DMS153 (cell line): ENCODE data around the gene OR11H7.
"Not testable (repeated sequence)": the region's sequence is repeated elsewhere in the genome, so short reads cannot be mapped to it uniquely, and the experiment has no call there.

Experiments
- DNase-seq: peaks from one replicate; lab custom pipeline; 2025; lab: John Stamatoyannopoulos, UW

The OR11H7 gene

DNA sequence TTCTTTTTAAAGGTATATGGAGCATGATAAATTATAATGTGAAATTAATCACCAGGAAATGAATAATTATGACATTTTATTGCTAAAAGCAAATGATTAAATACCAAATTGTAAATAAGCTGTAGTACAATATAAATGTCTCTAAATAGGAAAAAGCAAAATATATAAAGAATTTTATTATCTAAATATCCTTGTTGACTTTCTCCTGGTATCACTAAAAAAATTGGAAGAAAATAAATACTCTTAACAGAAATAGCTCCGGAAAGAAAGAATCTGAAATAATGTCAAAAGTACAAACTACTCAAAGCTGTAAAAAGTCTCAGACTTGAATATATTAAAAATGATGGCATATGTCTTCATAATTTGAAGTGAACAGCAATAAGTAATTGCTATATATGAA, at the start of gene OR11H7:
Gene OR11H7 (plus strand): TSS at position 301 of the 400 bp plus-strand sequence.
- DNase-seq, result no peak

DNA sequence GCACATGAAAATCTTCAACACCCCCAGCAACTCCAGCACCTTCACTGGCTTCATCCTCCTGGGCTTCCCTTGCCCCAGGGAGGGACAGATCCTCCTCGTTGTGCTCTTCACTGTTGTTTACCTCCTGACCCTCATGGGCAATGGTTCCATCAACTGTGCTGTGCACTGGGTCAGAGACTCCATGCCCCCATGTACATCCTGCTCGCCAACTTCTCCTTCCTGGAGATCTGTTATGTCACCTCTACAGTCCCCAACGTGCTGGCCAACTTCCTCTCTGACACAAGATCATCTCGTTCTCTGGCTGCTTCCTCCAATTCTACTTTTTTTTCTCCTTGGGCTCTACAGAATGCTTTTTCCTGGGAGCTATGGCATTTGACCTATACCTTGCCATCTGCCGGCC, 49.6 kb upstream of the OR11H7 start:
- DNase-seq, result no peak

DNA sequence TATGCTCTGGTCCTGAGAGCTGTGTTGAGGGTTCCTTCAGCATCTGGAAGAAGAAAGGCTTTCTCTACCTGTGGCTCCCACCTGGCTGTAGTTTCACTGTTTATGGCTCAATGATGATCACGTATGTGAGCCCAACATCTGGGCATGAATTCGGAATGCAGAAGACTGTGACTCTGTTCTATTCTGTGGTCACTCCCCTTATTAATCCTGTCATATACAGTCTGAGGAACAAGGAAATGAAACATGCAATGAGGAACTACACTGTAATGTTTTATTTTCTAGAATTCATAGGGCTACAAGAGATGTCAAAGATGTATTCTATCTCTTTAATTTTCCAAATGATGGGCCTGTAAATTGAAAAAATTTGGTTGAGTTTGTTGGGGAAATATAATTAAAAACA, 48.9 kb upstream of the OR11H7 start:
- DNase-seq, result no peak

DNA sequence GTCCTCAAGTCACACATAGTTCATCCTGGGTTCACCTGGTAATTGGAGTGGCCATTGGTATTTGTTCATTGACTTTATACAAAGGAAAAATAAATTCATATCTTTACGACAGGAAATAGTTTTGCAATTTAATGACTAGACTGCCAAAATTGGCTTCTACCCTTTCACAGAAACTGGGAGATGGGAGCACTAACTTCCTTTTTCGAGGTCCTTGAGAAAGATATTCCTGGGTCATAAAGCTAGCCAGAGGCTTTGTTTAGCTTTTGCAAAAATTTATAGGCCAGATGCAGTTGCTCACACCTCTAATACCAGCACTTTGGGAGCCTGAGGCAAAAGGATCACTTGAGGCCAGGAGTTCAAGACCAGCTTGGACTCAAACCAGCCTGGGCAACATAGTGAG, 48.3 kb upstream of the OR11H7 start:
- no peak for DNase-seq

DNA sequence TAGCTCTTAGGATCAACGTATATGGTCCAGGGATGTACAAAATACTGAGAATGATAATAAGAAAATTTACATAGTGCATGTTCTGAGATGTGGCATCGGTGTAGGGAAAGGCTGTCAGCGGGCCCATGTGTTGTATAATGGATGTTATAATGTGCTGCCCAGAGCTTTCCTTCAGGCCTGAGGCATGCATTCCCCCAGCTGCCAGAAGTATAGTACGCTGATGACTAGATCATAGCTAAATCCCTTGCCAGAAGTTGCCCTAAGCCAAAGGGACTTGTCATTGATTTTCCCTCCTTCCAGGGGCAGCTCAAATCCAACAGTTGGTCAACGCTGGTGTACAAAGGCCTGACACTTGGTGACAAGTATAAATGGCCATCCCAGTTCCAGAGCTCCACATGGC, 44.6 kb upstream of the OR11H7 start:
- DNase-seq, result no peak

DNA sequence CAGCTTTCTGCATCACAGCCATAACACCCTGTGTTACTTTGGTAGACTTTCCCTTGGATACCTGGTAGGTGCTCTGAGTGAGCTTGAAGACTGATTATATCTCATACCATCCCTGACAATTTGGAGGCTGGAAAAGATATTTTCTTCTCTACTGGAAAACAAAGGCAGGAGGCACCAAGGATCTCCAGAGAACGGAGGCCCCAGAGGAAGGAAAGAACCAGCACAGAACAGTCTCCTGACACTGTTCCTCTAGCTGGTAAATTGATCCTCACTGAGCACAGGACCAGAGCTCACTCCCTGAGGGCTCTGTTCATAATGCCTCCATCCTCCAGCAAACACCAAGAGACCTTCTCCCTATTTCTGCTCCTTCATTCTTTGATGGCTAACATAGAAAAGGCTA, 38.2 kb upstream of the OR11H7 start, which contains the start of gene OR11G2:
Gene OR11G2 (plus strand): TSS at position 301 of the 400 bp plus-strand sequence. CDS start 6,542 bp downstream, outside the sequence.
- no peak for DNase-seq

DNA sequence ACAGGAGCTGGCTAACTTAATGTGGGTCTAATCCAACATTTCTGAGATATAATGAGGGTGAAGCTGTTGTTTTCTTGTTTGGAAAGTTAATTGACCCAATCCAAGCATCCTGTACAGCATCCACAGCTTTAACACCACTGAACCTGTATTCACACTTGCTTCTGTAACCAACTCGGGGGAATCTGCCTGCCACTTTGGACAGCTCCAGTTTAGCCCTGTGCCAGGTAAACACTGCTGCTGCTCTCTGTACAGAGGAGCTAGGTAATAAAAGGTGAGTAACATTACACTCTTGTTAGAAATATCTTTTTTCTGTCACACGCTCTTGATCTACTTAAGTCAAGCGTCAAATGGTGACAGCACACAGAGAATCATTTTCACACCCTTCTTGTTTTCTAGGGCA, 37.4 kb upstream of the OR11H7 start:
- DNase-seq, result no peak

DNA sequence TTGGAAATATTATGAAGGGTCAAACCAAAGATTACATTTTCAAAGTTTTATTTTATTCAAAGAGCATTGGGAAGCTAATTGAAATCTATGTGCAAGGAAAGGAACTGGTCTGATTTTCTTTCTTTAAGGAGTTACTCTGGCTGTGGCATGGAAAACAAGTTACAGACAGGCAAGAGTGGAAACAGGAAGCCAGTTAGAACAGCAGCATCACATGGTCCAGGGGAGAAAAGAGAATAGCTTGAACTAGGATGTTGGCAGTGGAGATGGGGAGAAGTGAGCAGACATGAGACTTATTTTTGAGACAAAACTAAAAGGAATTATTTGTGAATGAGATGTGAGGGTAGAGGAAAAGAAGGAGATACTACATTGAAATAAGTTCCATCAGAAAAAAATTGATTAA, 34.7 kb upstream of the OR11H7 start:
- no peak for DNase-seq

DNA sequence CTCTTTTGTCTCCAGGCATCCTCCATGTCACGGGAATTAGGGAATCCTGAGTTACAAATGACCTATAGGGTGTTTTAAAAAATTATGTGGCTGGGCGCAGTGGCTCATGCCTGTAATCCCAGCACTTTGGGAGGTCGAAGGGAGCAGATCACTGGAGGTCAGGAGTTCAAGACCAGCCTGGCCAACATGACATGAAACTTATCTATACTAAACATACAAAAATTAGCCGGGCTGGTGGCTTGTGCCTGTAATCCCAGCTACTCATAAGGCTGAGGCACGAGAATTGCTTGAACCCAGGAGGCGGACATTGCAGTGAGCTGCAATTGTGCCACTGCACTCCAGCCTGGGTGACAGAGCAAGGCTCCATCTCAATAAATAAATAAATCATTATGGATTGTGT, 33.6 kb upstream of the OR11H7 start:
- not testable (repeated sequence) for DNase-seq

DNA sequence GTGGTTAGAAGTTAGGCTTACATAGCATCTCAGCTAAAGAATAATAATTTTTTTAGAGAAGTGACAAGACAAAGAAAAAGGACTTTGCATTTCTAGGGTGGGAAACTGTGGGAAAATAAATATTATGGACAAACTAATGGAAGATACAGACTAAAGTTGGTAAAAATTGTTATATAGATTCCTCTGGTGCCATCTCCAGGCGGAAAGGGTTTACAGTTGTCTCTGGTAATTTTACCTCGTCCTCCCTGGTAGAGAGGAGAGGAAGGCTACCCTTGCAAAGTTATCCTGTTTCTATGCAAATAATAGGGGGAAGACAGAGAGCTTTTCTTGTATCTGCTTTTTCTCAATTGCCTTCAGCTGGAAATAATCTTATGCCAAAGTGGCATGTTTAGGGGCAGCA, 32.9 kb upstream of the OR11H7 start:
- no peak for DNase-seq

DNA sequence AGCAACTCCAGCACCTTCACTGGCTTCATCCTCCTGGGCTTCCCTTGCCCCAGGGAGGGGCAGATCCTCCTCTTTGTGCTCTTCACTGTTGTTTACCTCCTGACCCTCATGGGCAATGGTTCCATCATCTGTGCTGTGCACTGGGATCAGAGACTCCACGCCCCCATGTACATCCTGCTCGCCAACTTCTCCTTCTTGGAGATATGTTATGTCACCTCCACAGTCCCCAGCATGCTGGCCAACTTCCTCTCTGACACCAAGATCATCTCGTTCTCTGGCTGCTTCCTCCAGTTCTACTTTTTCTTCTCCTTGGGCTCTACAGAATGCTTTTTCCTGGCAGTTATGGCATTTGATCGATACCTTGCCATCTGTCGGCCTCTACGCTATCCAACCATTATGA, 31.3 kb upstream of the OR11H7 start:
- DNase-seq, result no peak

DNA sequence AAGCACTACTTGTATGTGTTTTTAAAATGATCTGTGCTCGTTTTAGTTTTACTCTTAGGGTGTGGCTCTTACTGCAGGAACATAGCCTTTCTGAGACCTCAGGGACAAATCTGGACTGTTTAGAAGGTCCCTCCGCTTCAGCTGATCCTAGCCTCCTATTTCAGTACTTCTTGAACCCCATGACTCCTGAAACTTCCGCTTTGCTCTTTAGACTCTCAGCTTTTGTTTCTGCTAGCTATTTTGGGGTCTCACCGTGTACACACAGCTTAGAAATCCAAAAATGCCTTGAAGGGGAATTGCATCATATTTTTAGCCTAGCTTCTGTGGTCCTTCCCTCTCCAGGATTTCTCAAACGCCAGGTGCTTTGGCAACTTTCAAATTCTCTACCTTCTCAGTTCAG, 29.8 kb upstream of the OR11H7 start:
- no peak for DNase-seq

DNA sequence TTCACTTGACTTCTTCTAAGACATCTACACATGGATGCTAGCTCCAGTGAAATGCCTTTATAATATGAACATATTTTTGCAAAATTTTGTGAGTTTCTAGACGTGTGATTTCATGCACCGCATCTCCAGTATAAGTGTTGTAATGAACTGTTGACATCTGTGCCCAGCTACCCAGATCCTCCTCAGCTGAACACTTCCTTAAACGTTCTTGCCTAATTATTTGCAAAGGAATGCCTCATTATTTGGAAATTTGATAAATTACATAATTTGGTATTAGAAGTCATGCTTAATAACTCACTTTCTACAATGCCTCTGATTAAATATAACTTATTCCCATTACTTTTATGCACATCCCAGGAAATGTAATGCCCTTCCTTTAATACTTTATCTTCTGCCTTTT, 24.1 kb upstream of the OR11H7 start:
- DNase-seq, result no peak

DNA sequence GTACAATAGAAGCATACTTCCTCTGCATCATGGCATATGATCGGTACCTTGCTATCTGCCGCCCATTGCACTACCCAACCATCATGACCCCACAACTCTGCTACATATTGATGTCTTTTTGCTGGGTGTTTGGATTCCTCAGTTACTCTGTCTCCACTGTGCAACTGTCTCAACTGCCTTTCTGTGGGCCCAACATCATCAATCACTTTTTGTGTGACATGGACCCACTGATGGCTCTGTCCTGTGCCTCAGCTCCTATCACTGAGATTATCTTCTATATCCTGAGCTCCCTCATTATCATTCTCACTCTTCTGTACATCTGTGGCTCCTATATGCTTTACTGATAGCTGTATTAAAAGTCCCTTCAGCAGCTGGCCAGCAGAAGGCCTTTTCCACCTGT, 19.2 kb upstream of the OR11H7 start:
- DNase-seq, result no peak

DNA sequence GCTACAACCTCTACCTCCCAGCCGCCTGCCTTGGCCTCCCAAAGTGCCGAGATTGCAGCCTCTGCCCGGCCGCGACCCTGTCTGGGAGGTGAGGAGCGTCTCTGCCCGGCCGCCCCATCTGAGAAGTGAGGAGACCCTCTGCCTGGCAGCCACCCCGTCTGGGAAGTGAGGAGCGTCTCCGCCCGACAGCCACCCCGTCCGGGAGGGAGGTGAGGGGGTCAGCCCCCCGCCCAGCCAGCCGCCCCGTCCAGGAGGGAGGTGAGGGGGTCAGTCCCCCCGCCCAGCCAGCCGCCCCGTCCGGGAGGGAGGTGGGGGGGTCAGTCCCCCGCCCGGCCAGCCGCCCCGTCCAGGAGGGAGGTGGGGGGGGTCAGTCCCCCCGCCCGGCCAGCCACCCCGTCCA, 16.4 kb upstream of the OR11H7 start:
- DNase-seq, result not testable (repeated sequence)

DNA sequence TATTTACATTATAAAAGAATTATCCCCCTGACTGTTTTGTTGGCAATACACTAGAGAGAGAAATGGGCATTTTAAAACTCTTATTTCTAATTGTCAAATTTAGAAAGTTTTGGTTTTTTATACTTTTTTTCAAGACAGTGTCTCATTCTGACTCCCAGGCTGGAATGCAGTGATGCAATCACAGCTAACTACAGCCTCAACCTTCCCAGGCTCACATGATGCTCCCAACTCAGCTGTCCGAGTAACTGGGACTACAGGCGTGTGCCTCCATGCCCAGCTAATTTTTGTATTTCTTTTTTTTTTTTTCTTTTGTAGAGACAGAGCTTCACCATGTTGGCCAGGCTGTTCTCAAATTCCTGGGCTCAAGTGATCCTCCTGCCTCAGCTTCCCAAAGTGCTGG, 13.6 kb upstream of the OR11H7 start:
- DNase-seq, result no peak

DNA sequence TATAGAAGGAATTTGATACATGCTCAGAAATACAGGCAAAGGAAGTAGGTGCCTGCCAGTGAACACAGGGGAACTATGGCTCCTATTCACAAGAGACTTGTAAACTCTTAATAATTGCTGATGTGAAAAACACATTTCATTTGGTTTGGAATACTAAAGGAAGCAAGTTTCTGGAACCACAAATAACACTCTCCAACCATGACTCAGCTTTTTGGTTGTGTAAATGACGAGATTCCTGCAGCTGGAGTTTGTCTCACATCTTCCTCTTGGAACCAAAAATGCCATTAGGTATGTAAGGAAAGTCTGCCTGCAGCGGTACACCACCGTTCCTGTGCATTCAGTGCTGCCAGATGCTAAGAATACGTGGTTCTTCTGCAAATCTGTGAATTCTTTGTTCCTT, 9.7 kb upstream of the OR11H7 start:
- DNase-seq, result no peak

DNA sequence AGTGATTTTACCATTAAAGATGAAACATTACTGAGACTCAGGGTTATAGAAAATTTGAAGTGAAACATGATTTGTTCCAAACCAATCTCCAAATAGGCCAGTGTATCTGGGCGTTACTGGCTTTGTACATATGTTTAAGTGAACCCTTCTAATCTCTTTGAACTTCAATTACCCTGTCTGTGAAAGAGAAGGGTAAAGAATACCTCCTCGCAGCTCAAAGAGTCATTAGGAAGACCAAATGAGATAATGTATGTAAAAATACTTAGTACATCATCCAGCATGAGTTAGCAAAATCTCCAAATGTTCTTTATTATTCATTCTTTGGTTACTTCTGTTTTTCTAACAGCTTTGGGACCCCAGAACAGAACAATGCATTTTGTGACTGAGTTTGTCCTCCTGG, 5.4 kb upstream of the OR11H7 start, which contains the start of gene OR11H6:
Gene OR11H6 (plus strand): TSS at position 301 of the 400 bp plus-strand sequence. CDS start 0 bp downstream, at position 301.
- DNase-seq, result no peak

DNA sequence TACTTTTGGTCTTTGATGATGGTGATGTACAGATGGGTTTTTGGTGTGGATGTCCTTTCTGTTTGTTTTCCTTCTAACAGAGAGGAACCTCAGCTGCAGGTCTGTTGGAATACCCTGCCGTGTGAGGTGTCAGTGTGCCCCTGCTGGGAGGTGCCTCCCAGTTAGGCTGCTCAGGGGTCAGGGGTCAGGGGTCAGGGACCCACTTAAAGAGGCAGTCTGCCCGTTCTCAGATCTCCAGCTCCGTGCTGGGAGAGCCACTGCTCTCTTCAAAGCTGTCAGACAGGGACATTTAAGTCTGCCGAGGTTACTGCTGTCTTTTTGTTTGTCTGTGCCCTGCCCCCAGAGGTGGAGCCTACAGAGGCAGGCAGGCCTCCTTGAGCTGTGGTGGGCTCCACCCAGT, 6.6 kb downstream of the OR11H7 start:
- DNase-seq, result not testable (repeated sequence)

DNA sequence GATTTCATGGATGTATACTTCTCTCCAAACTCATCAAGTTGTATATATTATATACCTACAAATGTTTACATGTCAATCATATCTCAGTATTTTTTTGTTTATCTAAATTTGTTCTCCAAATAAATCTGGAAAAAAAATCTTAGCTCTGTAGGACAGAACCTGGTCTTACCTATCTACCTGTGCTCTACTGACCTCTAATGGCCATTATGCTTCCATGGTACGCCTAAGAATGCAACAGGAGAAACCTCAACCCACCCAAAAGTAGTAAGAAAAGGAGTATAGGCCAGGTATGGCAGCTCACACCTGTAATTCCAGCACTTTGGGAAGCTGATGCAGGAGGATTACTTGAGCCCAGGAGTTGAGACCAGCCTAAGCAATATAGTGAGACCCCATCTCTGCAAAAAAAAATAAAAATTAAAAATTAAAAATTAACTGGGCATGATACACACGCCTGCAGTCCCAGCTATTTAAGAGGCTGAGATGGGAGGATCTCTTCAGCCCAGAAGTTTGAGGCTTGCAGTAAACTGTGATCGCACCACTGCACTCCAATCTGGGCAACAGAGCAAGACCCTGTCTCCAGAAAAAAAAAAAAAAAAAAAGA, 19.0 kb downstream of the OR11H7 start:
- no peak for DNase-seq

DNA sequence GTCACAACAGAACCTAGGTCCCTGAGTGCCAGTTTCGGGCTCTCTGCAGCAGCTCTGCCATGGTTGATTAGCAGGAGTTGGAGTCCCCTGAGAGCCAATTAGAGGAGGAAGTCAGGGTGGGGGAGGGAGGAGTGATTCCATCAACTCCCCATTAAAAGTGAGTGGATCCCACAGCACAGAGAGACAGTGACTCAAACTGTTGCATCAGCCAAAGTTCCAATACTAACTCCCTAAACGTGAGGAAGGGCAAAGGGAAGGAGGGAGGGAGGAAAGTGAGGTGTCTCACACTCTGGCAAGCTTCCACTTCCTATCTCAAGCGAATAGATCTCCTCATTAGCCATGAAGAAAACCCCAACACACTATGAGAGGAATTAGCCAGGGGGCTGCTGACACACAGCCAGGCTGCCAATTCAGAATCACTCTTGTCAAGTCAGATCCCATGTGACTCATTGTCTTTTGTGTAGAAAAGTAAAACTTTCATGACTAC, 33.9 kb downstream of the OR11H7 start:
- DNase-seq, result no peak

DNA sequence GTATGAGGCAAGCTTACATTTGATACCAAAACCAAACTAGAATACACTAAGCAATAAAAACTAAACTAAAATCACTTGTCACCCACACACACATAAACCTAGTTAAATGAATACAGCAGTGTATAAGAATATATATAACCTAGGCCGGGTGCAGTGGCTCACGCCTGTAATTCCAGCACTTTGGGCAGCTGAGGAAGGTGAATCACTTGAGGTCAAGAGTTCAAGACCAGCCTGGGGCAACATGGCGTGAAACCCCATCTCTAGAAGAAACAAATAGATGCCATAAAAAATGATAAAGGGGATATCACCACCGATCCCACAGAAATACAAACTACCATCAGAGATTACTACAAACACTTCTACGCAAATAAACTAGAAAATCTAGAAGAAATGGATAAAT, 35.6 kb downstream of the OR11H7 start:
- DNase-seq, result not testable (repeated sequence)

DNA sequence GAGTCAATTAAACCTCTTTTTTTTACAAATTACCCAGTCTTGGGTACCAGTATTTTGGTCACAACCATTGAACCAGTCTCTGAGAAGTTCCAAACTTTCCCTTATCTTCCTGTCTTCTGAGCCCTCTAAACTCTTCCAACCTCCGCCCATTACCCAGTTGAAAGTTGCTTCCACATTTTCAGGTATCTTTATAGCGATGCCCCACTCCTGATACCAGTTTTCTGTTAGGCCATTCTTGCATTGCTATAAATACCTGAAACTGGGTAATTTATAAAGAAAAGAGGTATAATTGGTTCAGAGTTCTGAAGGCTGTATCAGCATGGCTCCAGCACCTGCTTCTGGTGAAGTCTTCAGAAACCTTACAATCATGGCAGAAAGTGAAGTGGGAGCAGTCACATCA, 45.3 kb downstream of the OR11H7 start:
- no peak for DNase-seq

DNA sequence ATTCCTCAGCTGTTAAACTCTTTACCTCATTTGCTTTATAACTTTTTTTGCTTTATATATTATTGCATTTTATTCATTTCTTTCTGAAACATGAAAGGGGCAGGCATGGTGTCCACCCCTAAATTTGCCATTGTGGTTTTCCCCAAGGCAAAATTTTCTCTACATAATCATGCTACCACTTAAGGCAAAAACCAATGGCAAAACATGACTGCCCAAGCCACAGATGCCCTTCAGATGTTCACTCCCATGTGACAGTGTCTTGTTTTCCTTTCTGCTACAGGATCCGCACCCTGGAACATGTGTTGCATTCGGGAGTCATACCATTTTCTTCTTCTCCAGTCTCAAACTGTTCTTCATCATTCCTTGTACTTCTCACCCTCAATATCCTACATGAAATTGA, 48.6 kb downstream of the OR11H7 start:
- no peak for DNase-seq
